AG09309 (cell line): ENCODE data around the gene IL37.
A peak's percentile ranks its signal among the peaks of the same experiment; 100 is the strongest.

ENCODE experiments used
- DNase-seq: peaks from one replicate; pipeline ENCODE4 v3.0.0-alpha.2; 2010; ENCODE audit warnings: low read depth
- H3K4me3 ChIP-seq: 2 replicates; pipeline ENCODE4 v1.5.1; 2011; ENCODE audit warnings: mild to moderate bottlenecking, low read depth, low read length, moderate library complexity; ENCODE audit not compliant: control insufficient read depth
- CTCF ChIP-seq: IDR thresholded peaks from 2 replicates; pipeline ENCODE4 v1.5.1; 2011; ENCODE audit warnings: mild to moderate bottlenecking, low read depth, low read length, inconsistent platforms; ENCODE audit not compliant: insufficient read depth, control insufficient read depth; ENCODE audit errors: missing control alignments

Gene IL37

GRCh38 chr2:112940859-112941625 is 30.1 kb downstream of the IL37 start:
- DNase-seq = no peak
- TF ChIP-seq CTCF = no peak
- H3K4me3 ChIP-seq = no peak overlapping the region

GRCh38 chr2:112941753-112942653 is 31.0 kb downstream of the IL37 start:
- TF ChIP-seq CTCF = peak; percentile 99
- peak; percentile 28 for DNase-seq
- H3K4me3 ChIP-seq = no peak overlapping the region

DNA sequence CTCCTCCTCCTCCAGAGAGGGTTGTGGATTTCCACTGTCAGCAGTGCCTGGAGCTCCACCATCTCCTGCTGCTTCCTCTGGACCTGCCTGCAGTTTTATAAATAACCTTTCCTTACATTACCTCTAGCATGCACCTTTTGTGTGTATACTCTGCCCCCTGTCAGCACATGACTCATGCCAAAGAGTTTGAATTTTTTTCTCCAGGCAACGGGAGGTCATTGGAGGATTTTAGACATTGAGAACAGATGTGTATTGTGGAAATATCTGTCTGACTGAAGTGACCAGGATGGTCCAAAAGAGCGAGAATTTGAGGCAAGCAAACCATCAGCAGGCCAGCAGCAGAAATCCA is 31.7 kb downstream of the IL37 start:
- H3K4me3 ChIP-seq = no peak overlapping the region
- no peak for TF ChIP-seq CTCF
- DNase-seq = no peak

DNA sequence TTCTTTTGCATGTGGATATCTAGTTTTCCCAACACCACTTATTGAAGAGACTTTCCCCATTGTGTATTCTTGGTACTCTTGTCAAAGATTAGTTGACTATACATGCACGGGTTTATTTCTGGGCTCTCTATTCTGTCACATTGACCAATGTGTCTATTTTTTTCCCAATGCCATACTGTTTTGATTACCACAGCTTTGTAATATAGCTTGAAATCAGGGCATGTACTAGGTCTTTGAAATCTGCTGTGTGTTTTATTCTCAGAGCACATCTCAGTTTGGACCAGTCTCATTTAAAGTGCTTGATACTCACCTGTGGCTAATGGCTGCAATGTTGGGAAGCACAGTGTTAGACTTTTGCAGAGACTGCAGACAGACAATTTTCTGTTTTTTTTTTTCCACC is 34.0 kb downstream of the IL37 start:
- no peak for TF ChIP-seq CTCF
- DNase-seq = no peak
- H3K4me3 ChIP-seq = no peak overlapping the region

DNA sequence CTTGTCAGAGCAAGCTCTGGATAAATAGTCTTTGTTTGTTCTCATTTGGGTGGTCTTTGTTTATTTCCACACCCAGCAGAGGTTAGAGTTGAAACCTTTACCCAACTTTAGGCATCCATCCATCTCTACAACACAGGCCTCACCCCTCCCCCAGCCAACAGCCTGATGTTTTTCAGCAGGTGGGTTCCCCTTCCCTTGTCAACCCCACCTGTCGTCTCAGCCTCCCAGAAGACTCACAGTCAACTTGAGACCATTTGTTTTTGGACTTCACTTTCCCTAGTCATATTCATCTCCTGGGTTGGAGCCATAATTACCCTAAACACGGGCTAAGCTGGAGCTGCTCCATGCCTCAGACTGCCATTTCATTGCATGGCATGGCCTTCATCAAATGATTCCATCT is 35.1 kb downstream of the IL37 start:
- DNase-seq = no peak
- no peak for TF ChIP-seq CTCF
- no peak overlapping the region for H3K4me3 ChIP-seq

GRCh38 chr2:112947374-112947773 is 36.4 kb downstream of the IL37 start:
- DNase-seq = no peak
- no peak overlapping the region for H3K4me3 ChIP-seq
- no peak for TF ChIP-seq CTCF
